ENCODE results near the gene CDH26.

DNA sequence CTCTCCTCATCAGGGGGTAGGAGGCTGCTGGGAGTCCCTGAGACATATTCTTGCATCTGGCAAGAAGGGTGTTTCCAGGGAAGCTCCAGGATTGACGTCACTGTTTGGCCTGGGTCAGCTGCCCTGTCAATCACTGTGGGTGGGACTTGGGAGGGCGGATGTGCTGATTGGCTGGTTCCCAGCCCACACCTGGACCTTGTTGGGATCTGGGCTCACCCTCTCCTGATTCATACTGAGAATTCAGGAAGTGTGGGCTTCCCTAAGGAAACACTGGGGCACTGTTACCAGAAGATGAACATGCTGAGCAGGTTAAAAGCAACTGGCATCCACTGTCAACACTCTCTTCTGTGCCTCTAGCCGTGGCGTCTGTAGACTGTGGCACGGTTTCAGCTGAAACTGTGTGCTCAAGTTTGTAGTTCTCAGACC is 36.5 kb downstream of the CDH26 start:
- TF ChIP-seq, protein P1, sequence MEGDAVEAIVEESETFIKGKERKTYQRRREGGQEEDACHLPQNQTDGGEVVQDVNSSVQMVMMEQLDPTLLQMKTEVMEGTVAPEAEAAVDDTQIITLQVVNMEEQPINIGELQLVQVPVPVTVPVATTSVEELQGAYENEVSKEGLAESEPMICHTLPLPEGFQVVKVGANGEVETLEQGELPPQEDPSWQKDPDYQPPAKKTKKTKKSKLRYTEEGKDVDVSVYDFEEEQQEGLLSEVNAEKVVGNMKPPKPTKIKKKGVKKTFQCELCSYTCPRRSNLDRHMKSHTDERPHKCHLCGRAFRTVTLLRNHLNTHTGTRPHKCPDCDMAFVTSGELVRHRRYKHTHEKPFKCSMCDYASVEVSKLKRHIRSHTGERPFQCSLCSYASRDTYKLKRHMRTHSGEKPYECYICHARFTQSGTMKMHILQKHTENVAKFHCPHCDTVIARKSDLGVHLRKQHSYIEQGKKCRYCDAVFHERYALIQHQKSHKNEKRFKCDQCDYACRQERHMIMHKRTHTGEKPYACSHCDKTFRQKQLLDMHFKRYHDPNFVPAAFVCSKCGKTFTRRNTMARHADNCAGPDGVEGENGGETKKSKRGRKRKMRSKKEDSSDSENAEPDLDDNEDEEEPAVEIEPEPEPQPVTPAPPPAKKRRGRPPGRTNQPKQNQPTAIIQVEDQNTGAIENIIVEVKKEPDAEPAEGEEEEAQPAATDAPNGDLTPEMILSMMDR (IDR thresholded peaks at IDR 0.05; ENCODE audit: insufficient read depth, low read length): no peak
- no peak for TF ChIP-seq POLR2AphosphoS5 (IDR thresholded peaks at IDR 0.05; ENCODE audit: low read depth)
- TF ChIP-seq, protein P2, sequence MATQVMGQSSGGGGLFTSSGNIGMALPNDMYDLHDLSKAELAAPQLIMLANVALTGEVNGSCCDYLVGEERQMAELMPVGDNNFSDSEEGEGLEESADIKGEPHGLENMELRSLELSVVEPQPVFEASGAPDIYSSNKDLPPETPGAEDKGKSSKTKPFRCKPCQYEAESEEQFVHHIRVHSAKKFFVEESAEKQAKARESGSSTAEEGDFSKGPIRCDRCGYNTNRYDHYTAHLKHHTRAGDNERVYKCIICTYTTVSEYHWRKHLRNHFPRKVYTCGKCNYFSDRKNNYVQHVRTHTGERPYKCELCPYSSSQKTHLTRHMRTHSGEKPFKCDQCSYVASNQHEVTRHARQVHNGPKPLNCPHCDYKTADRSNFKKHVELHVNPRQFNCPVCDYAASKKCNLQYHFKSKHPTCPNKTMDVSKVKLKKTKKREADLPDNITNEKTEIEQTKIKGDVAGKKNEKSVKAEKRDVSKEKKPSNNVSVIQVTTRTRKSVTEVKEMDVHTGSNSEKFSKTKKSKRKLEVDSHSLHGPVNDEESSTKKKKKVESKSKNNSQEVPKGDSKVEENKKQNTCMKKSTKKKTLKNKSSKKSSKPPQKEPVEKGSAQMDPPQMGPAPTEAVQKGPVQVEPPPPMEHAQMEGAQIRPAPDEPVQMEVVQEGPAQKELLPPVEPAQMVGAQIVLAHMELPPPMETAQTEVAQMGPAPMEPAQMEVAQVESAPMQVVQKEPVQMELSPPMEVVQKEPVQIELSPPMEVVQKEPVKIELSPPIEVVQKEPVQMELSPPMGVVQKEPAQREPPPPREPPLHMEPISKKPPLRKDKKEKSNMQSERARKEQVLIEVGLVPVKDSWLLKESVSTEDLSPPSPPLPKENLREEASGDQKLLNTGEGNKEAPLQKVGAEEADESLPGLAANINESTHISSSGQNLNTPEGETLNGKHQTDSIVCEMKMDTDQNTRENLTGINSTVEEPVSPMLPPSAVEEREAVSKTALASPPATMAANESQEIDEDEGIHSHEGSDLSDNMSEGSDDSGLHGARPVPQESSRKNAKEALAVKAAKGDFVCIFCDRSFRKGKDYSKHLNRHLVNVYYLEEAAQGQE (IDR thresholded peaks at IDR 0.05; ENCODE audit: insufficient replicate concordance, low read depth): no peak
